Kasumi-1 (cell line): Measurements from ENCODE around the gene VPS4A.

Source experiments
- DNase-seq, 2 experiments: peaks; one replicate each; lab custom pipeline; 2025; lab: John Stamatoyannopoulos, UW

Gene VPS4A

GRCh38 chr16:69365901-69366300, 54.8 kb downstream of the VPS4A start:
- DNase-seq: no peak

GRCh38 chr16:69366431-69366830, 55.3 kb downstream of the VPS4A start:
- DNase-seq: no peak

- DNase-seq: peak; percentile 71 to 78
These were observed 56.8 kb downstream of the VPS4A start for GRCh38 chr16:69367980-69368379.

- DNase-seq: no peak
These were observed 57.7 kb downstream of the VPS4A start for GRCh38 chr16:69368866-69369265.

GRCh38 chr16:69371564-69371963, 60.4 kb downstream of the VPS4A start:
- DNase-seq: no peak

- DNase-seq: no peak
These were observed 61.9 kb downstream of the VPS4A start for GRCh38 chr16:69373019-69373418.
